NOMO-1 (cell line): ENCODE results near the gene SYNPR.
A peak's percentile ranks its signal among the peaks of the same experiment; 100 is the strongest.

Experiments used
- DNase-seq, 2 experiments: peaks; one replicate each; lab custom pipeline; 2025; ENCODE audit not compliant: unreplicated experiment in 2 of 2; lab: John Stamatoyannopoulos, UW

SYNPR gene

GRCh38 chr3:63370094-63370493 lies 92.0 kb downstream of the SYNPR start:
- no peak for DNase-seq

GRCh38 chr3:63383040-63383439 lies 104.9 kb downstream of the SYNPR start:
- DNase-seq, result no peak

- no peak for DNase-seq
Measured at GRCh38 chr3:63384382-63384781, 106.3 kb downstream of the SYNPR start.

DNA sequence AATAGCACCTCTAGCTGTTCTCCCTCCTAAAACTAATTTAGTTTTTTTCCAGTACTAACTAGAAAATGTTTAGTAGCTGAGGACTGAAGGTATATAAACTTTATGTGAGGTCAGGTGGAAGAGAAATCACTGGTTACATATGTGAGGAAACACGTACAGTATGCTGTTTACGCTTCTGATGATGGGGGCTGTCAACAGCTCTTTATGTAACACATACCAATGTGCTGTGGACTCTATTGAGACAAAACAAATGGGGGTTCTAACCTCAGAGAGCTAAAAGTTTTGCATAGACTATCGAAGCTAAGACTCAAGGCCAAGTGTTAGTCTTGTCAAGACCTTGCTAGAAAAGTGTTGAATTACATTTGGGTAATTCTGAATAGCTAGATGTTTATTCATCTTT lies 107.5 kb downstream of the SYNPR start:
- no peak for DNase-seq

DNA sequence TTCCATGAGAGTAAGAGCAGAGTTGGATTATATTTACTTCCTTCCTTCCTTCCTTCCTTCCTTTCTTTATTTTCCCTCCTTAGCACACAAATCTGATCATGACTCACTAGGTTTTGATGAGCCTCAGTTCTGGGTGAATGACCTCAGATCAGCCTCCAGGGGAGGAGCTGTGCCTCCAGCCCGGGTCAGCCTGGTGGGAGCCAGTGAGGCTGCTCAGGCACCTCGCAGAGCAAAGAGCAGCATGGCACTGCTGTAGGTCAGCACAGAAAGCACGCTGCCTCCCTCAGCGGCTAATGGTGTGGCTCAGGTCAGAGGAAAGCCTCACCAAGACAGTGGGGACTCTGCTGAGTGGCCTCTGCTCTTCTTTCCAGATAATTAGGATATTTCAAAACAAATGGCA lies 108.5 kb downstream of the SYNPR start:
- no peak for DNase-seq

DNA sequence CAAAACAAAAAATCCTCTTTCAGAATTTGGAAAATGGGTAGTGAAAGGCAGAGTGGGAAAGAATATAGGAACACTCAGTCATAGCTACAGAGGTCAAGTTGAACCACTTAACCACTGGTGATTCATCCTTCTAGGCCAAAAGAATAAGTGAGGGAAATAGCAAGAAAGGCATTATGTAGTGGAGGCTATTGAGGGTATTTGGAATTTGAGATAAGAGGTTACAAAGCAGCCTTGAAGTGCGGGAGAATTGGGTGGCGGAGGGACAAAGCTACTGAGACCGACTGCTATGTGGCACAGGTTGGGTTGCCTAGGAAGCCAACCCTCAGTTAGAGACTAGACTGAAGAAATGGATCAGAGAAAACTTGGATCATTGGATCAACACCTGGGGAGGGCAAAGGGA lies 109.5 kb downstream of the SYNPR start:
- no peak for DNase-seq

GRCh38 chr3:63390710-63391230 lies 112.7 kb downstream of the SYNPR start:
- no peak for DNase-seq

- peak; percentile 19 to 69 for DNase-seq
Measured at GRCh38 chr3:63395960-63396359, 117.9 kb downstream of the SYNPR start.

GRCh38 chr3:63400246-63400860 lies 122.2 kb downstream of the SYNPR start:
- no peak for DNase-seq

- no peak for DNase-seq
Measured at GRCh38 chr3:63405882-63406281, 127.8 kb downstream of the SYNPR start.

GRCh38 chr3:63413523-63413922 lies 135.4 kb downstream of the SYNPR start:
- DNase-seq, result no peak

GRCh38 chr3:63414607-63415006 lies 136.5 kb downstream of the SYNPR start:
- DNase-seq, result no peak

GRCh38 chr3:63429905-63430304 lies 151.8 kb downstream of the SYNPR start:
- no peak for DNase-seq

DNA sequence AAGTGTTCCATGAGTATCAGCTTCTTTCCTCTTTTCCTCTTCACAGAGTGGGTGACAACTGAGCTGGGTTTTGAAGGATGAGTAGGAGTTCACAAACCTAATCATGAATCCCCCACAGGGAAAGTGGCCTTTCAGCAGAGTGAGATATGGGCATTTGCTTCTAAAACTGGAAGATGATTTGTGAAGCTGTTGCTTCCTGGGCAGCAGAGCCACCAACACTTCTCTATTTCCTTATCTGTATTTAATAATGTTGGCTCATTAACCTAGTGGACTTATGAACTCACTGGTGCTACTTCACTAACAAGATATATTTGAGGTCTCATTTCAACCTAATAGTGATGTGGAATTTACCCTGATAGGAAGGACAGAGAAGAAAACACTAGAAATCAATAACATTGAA lies 152.8 kb downstream of the SYNPR start:
- DNase-seq, result no peak

GRCh38 chr3:63437858-63438257 lies 159.8 kb downstream of the SYNPR start:
- DNase-seq, result no peak

DNA sequence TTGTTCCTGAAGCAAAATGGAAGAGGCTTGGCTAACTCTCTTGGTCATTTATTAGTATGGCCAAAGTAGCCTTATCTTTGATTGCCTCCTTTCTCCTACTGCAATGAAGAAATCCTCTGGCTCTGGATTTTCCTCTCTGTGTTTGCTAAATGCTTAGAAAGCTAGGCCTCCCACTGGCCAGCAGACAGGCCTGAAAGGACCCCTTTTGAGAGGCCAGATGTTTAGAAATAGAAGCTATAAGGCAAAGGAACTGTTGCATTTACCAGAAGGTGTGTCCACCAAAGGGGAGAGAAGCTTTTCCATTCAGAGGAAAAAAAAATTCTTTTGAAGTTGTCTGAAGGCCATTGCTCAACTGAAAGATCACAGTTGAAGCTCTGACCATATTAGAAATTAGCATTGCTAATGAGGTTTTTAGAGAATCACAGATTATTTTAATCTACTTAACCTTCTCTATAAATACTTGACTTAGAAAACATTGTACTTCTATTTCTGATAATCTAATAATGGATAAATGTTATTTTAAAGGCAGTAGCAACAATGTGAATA lies 160.8 kb downstream of the SYNPR start:
- no peak for DNase-seq

DNA sequence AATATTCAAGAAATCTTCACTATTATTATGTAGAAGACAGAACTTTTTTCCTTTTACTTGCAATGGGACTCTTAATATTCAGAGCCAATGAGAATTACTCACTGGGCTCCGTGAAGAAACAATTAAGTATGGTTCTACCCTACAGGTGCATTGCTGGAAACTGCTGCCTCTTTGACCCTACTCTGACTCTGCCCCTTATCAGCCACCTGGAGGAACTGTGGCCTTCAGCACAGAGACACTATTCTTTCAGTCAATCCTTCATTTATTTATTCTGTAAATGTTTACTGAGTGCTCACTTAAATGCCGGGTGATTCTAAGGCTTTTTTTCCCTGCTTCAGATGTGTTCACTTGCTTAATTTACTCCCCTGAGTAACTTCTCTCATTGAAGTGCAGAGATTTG lies 163.2 kb downstream of the SYNPR start:
- no peak for DNase-seq

DNA sequence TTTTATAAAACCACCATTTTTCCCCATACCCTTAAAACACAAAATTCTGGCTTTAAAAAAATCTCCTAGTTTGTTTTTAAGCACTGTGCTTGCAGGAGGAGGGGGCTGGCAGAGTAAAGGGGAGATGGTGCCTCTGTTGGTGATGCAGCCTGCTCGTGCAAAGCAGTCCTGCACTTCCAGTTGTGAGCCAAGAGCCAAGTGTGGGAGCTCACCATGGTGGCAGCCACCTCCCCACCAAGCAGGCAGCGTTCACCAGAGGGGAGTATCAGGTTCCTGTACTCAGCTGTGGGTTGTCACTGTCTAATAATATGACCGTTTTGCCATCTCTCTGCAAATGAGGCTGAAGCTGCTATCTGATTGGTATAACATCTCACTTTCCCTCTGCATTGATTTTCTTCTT lies 164.8 kb downstream of the SYNPR start:
- DNase-seq, result no peak

DNA sequence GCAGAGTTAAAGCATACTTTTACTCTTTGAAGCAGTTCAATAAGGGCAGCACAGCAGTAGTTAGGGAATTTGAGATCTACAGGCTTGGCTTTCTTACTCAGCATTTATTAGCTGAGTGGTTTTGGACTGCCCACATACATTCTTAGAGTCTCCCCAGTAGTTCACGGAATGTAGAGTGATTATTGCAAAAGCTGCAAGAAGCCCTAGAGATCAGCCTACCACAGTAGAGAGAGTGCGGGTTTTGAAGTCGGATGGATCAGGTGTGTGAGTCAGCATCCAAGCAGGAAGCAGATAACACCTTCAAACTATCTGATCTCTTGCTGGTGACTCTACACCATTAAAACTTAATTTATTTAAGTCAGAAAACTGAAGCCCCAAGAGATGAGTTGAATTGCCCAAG lies 171.9 kb downstream of the SYNPR start:
- DNase-seq, result no peak

- DNase-seq, result no peak
Measured at GRCh38 chr3:63450634-63451363, 172.7 kb downstream of the SYNPR start.

- no peak for DNase-seq
Measured at GRCh38 chr3:63456901-63457300, 178.8 kb downstream of the SYNPR start.

DNA sequence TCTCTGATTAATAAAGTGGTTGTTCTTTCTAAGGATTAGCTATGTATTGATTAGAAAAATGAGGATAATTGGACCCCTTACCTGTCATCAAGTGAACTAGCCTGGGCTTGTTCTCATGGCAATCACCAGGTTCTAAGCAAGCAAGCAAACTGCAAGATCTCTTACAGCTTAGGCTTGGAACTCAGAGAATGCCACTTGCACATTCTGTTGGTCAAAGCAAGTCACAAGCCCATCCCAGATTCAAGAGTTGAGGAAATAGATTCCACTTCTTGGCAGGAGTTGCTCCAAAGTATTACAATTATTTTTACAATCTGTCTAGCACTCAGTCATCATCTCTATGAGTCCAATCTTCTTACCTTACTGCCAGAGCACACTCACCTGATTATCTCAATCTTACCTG lies 180.3 kb downstream of the SYNPR start:
- DNase-seq, result no peak
